Fibroblast of skin of back (primary cell): ENCODE data around the gene MGAT4D. TPM values are rescaled to one million over a fixed set of nuclear protein-coding genes. Genes with fewer than 3 reads are reported as not detected.
"Not testable (repeated sequence)": the region's sequence is repeated elsewhere in the genome, so short reads cannot be mapped to it uniquely, and the experiment has no call there.

Source experiments
- DNase-seq: peaks from one replicate; pipeline ENCODE4 v3.0.0-alpha.2; 2013
- polyA plus RNA-seq, 2 experiments: library from polyadenylated mRNA; unstranded; fragments of 120-200 nt; gene quantifications; one replicate each; pipeline ENCODE4 v1.2.1, GENCODE V29; 2013; ENCODE audit not compliant: insufficient read length in 2 of 2

MGAT4D gene
- polyA plus RNA-seq (2013, experiment 1 of 2; ENCODE audit: insufficient read length) = not detected
- not detected for polyA plus RNA-seq (2013, experiment 2 of 2; ENCODE audit: insufficient read length)

DNA sequence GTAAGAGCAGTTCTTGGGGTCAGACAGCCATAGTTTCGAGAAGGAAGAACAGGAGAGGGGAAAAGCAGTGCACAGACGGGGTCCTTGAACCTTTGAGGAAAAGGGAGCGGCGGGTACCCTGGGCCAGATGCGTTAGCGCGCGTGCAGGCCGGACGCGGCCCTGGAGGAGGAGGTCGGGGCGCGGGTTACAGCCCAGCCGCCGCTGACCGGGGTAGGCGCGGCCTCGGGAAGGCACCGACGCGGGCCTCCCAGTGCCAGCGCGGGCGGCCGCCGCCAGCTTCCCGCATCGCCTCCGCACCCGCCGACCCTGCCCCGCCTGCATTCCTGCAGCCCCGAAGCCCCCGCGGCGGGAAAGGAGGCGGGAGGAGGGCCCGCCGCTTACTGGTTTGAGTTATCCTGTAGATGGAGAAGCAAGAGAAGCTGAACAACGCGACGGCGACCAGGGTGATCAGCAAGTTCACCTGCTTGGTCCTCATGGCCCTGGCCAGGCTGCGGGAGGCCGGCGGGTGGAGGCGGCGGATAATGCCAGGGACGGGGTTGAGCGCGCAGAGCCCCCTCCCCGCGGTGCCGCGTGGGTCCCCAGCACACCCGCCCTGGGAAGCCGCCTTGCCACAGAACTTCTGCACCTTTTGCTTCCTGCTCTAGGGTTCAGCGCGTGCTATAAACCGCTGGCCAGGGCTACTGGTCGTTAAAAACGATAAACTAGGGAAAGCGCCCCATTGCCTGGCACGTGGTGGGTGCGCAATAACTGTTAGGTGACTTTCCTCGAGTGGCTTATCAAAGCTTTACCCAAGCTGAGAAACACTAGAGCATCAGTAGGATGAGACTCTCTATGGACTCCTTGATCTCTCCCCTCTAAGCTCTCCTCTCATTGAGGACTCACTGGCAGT, at the start of gene MGAT4D:
Gene MGAT4D, minus strand, starts transcription at position 547 of the 890 bp plus-strand sequence. Its CDS starts 71 bp downstream, at position 476.
- no peak for DNase-seq

DNA sequence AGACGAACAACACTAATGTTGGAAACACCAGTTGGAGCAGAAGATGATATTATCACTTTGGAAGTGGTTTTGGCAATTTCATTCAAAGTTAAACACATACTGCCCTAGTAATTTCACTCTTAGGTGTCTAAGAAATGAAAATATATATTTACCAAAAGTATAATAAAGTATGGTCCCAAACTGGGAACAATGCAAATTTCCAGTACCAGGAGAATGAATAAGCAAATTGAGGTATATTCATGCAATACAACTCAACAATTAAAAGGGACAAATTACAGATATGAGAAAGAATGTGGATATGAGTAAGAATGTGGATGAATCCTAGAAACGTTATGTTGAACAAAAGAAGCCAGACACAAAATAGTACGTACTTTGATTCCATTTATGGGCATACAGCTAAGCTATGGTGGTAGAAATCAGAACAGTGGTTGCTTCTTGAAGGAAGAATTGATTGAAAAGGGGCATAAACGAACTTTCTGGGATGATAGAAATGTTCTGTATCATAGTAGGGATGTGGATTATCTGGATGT, 35.9 kb upstream of the MGAT4D start:
- DNase-seq = peak; percentile 84

GRCh38 chr4:140529434-140529833, 31.3 kb upstream of the MGAT4D start:
- DNase-seq = no peak

DNA sequence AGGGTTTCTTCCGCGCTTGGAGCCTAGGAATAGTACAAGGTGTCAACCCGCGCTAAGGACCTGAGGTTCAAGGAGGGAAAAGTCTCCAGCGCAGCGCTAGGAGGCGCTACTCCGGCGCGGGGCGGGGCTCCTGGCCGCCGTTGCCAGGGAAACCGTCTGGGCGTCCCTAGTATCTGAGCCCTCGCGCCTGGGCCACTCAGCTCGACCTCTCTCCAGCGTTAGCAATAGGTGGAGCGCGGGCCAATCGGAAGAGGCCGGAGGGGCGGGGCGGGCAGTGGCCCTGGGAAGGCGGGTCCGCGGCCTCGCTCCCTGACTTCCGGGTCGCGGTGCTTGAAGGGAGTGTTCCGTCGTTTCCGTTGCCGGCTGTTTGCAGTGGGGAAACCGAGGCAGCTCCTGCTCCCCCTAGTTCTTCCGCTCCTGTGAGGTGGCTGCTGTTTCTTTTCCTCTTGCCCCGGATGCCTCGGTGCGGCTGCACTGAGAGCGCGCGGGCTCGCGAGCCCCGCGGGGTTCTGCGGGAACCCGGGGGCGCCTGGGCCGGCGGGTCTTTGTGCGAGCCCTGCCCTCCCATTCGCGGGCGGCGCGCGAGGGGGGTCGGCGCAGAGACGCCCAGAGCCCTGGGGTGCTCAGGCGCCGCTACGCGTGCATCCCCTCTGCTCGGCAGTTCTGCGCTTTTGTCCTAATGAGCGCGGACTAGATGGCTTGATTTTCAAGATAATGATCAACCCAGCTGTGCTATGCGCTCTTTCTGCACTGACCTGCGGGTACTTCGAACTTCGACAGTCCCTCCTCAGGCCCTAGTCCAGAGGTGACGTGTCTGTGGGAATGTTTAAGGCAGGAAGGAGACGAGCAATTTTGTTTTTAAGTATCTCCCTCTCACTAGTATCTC, 26.0 kb upstream of the MGAT4D start, which contains the start of gene ELMOD2:
Gene ELMOD2, plus strand, starts transcription at position 312 of the 886 bp plus-strand sequence. CDS start 1,261 bp downstream, outside the sequence.
- DNase-seq = peak; percentile 98

GRCh38 chr4:140523370-140523856, 25.3 kb upstream of the MGAT4D start:
- no peak for DNase-seq

DNA sequence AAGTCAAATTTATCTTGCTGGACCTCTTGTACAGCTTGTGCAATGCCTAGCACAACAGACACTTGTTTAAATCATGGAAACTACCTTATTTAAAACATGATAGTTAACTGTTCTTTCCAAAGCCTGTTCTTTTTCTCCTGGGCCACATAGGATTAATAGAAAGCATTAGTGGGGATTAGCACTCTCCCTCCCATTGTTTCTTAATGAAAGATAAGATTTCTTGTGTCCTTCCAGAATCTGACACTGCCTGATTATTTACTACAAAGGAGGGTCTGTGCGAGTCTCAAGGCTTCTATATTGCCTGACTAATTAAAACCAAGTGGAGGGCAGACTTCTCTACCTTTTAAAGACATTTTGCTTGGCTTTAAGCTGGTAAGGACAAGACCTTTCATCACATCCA, 17.3 kb upstream of the MGAT4D start:
- no peak for DNase-seq

GRCh38 chr4:140513765-140514164, 15.7 kb upstream of the MGAT4D start:
- not testable (repeated sequence) for DNase-seq

DNA sequence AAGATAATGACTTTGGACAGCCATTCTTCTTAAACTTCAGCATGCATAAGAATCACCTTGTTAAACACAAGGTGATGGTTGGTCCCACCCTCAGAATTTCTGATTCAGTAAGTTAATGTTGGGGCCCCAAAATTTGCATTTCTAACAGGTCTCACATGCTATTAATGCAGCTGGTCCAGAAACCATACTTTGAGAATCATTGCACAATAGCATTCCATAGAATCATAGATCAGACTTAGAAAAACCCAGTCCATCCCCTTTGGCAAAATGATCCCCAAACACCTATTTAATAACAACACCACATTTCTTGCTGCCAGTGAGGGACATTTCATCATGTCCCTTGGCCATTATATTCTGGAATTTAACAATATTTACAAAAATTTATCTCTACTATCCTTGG, 6.2 kb upstream of the MGAT4D start:
- DNase-seq = no peak

- DNase-seq = no peak
These were observed 1.3 kb upstream of the MGAT4D start for GRCh38 chr4:140499391-140499790.

DNA sequence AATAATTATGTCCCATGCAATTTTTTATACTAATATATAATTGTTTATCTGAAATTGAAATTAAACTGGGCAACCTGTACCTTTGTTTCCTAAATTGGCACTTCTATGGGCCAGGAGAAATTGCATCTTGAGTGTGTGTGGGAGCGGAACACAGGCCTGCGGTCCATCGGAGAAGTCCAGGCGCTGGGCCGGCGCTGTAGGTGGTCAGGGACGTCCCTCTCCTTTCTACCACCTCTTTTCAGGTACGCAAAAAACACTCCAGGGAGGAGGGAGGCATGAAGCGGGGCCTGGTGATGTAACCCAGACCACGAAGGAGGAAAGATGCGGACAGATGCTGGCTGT, 717 bp downstream of the MGAT4D start:
- no peak for DNase-seq

DNA sequence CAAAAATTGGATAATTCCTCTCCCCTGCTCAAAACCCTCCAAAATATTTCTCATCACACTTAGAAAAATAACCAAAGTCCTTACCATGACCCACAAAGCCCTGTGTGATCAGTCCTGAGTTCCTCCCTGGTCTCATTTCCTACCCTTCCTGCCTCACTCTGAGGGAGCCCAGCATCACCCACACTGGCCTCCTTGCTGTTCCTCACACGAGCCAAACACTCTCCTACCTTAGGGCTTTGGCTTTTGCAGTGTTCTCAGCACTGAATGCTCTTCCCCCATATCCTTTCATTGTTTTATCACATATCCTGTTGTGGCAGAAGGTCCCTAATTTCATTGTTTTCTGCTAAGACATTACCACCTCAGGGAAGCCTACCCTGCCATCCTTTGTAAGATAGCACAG, 12.2 kb downstream of the MGAT4D start:
- no peak for DNase-seq

DNA sequence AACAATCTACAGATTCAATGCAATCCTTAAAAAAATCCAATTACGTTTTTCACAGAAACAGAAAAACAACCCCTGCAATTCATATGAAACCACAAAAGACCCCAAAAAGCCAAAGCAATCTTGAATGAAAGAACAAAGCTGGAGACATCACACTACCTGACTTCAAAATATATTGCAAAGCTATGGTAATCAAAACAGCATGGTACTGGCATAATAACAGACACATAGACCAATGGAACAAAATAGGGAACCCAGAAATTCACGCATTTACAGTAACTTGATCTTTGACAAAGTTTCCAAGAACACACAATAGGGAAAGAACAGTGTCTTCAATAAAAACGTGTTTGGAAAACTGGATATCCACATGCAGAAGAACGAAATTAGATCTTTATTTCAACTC, 14.6 kb downstream of the MGAT4D start:
- no peak for DNase-seq

GRCh38 chr4:140472156-140472555, 25.9 kb downstream of the MGAT4D start:
- no peak for DNase-seq

DNA sequence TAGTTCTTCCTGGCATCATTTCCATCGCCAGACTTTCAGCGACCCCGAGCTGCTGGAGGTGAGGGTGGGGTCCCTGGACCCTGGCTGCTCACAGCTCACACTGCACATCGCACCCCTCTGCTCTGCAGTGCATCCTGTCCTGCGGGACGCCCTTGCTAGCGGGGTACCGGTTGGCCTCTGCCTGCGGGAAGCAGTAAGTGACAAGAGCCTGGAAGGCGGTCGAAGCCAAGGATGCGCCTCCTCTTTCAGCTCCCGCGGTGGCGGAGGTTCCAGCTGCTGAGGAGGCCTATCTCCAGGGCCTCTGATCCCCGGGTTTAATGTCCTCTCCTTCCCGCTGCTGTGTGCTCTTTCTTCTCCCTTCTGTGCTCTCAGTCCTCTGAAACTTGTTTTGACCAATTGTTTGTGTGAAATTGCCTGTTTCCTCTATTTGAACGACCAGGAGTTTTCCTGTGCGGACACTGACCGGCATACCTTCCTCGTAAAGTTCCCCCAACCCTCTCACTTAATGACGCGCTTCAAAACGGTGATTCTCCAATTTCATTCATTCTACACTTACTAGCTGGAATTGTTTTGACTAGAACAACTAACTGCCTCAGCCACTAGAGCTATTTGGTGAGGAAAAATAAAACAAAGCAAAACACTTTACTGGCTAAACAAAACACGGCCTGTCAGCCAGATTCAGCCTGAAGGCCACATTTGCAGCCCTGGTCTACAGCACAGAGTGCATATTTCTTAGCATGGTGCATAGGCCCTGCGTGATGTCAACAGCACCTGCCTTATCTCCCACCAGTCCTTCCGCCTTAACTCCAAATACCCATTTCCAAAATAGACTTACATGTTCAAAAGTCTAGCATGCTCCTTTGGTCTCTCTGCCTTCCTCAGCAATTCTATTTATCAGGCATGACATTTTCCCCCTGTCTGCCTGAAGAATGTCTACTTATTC, 28.0 kb downstream of the MGAT4D start:
- DNase-seq = no peak

- DNase-seq = no peak
These were observed 31.9 kb downstream of the MGAT4D start for GRCh38 chr4:140466146-140466545.

DNA sequence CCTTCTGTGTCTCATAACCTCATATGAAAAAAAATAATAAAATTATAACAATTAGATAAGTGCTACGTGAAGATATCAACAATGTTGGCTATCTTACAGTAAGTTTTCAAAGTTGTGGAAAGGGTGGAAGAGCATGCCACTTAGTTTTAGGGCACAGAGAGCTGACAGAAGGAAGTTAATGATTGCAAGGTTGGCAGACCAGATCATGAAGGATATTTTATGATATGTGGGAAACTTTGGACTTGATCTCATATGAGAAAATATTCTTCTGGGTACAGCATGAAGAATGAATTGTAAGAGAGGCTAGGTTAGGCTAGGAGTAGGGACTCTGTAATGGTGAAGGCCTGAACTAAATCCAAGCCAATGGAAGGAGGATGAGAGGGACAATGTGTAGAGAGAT, 34.5 kb downstream of the MGAT4D start:
- DNase-seq = no peak

DNA sequence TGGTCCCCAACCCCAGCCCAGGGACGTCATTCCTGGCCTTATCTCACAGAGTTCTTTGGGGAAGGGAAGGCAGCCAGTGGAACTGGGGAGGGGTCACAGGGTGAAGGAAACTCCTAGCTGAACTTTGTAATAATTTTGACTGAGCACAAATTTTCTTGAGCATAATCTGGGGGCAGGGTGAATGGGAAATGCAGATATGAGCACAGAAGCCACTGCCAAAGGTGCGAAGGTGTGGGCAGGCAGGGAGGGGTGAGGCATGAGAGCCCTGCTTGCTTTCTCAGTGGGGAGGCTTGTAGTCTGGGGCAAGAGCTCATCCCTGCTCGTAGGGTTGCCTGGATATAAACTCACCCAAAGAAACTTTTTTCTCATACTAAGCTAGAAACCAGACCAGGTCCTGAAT, 34.9 kb downstream of the MGAT4D start:
- no peak for DNase-seq

GRCh38 chr4:140450352-140450751, 47.7 kb downstream of the MGAT4D start:
- DNase-seq = no peak

DNA sequence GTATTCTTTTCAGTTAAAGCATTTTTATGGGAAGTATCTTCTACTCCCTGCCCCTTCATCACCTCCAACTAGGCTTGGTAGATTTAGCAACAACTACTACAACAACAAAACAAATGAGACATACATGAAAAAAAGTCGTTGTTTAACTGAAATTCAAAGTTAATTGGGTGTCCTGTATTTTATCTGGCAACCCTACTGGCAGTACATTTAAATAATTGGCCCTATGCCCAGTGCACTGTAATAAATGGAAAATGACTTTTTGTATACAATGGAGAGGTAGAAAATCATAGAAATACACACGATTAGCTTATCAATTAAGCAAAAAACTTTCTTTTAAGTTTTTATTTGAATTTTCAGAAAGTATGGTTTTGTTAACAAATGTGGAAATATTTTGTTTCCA, 49.3 kb downstream of the MGAT4D start:
- DNase-seq = no peak

GRCh38 chr4:140448162-140448561, 49.9 kb downstream of the MGAT4D start:
- DNase-seq = no peak

GRCh38 chr4:140444347-140444746, 53.7 kb downstream of the MGAT4D start:
- not testable (repeated sequence) for DNase-seq
